ENCODE results near the gene SRGAP1.

Gene SRGAP1

GRCh38 chr12:63966606-63966975 is 122.1 kb downstream of the SRGAP1 start:
- ChIA-PET POLR2A (no interaction called here), CTCF (interaction anchor here (0.7 kb wide), 1 partner anchor 10 kb away, joined by 4 read pairs; no protein-coding TSS in a partner anchor)
- H3K27ac ChIP-seq (ENCODE audit: extremely low read depth, low read depth, low read length), result no peak overlapping the region
- no peaks in the 10 kb centered on the region for H3K4me1 ChIP-seq (ENCODE audit: control insufficient read depth, insufficient read depth, low read length)
- H3K4me3 ChIP-seq (ENCODE audit: low read depth, low read length), result no peak overlapping the region
- no peaks in the 10 kb centered on the region for H3K36me3 ChIP-seq (ENCODE audit: control insufficient read depth in 2 of 2, insufficient read depth in 1 of 2, low read length in 2 of 2)
- TF ChIP-seq ZBTB49 (tag by site-specific recombination; IDR thresholded peaks at IDR 0.05; ENCODE audit: low read depth), result no peak
- no peak for TF ChIP-seq ZNF394 (tag by site-specific recombination; IDR thresholded peaks at IDR 0.05; ENCODE audit: borderline replicate concordance)
- no peak for TF ChIP-seq SETDB1 (IDR thresholded peaks at IDR 0.05; ENCODE audit: insufficient read length, low read length)
- TF ChIP-seq ZNF24 (tag by site-specific recombination; IDR thresholded peaks at IDR 0.05), result no peak
- no peak for TF ChIP-seq ZNF239 (tag by site-specific recombination; IDR thresholded peaks at IDR 0.05)
- no peak for TF ChIP-seq ZNF366 (tag by site-specific recombination; conservative IDR thresholded peaks at IDR 0.05)
- TF ChIP-seq ZNF341 (tag by site-specific recombination; IDR thresholded peaks at IDR 0.05; ENCODE audit: low read depth), result no peak
- no peak for TF ChIP-seq ZNF449 (tag by site-specific recombination; IDR thresholded peaks at IDR 0.05)
- no peak for TF ChIP-seq ZNF19 (tag by site-specific recombination; IDR thresholded peaks at IDR 0.05; ENCODE audit: low read depth)
- no peak for TF ChIP-seq SCRT2 (tag by site-specific recombination; IDR thresholded peaks at IDR 0.05)
- TF ChIP-seq ZNF544 (tag by site-specific recombination; IDR thresholded peaks at IDR 0.05), result no peak
- no peak for TF ChIP-seq ZNF146 (tag by site-specific recombination; IDR thresholded peaks at IDR 0.05)
- TF ChIP-seq ZNF518A (tag by site-specific recombination; conservative IDR thresholded peaks at IDR 0.05; ENCODE audit: low read depth), result no peak
- no peak for TF ChIP-seq KLF7 (tag by site-specific recombination; IDR thresholded peaks at IDR 0.05; ENCODE audit: borderline replicate concordance)
- no peak for TF ChIP-seq ZNF23 (tag by site-specific recombination; IDR thresholded peaks at IDR 0.05; ENCODE audit: borderline replicate concordance)
- TF ChIP-seq TCF7L2 (IDR thresholded peaks at IDR 0.05; ENCODE audit: borderline replicate concordance, low read depth, low read length), result no peak
- H3K9me3 ChIP-seq (ENCODE audit: control insufficient read depth, insufficient read depth, low read depth, low read length), result no peaks in the 10 kb centered on the region
